ENCODE data around the gene USP21. TPM values are rescaled to one million over a fixed set of nuclear protein-coding genes. Genes with fewer than 3 reads are reported as not detected.

The USP21 gene
- total and polyA plus RNA-seq, 11 donors: 12.3 to 20.0 (median 14.1) TPM

GRCh38 chr1:161200421-161200991 is 41.2 kb downstream of the USP21 start:
- ATAC-seq (peak in 1 of 4 donors; percentile 0), DNase-seq (no peak)
- intact Hi-C loops (cut with DNase I): loop anchor here in 1 of 10 donors (5.0 kb wide), 1 partner anchor 182 kb away; no protein-coding TSS in a partner anchor
- H3K4me1 ChIP-seq: peaks cover 6 to 90% (median 78%) of the 10 kb centered on the region in 12 donors
- H3K27ac ChIP-seq: peak overlapping the region; percentile 93 to 99 (median 97)
- TF ChIP-seq POLR2A (IDR thresholded peaks at IDR 0.05) (no peak), CTCF (IDR thresholded peaks at IDR 0.05) (no peak)
- no peaks in the 10 kb centered on the region for H3K9me3 ChIP-seq
- peaks cover 0 to 32% (median 21%) of the 10 kb centered on the region in 9 donors for H3K36me3 ChIP-seq
- peak overlapping the region in 7 of 12 donors; percentile 66 to 92 (median 80) for H3K4me3 ChIP-seq
- no peaks in the 10 kb centered on the region for H3K27me3 ChIP-seq
- 38 to 56% (median 45%) methylated on average over 5 of the region's 5 CpGs for WGBS, 4 donors

DNA sequence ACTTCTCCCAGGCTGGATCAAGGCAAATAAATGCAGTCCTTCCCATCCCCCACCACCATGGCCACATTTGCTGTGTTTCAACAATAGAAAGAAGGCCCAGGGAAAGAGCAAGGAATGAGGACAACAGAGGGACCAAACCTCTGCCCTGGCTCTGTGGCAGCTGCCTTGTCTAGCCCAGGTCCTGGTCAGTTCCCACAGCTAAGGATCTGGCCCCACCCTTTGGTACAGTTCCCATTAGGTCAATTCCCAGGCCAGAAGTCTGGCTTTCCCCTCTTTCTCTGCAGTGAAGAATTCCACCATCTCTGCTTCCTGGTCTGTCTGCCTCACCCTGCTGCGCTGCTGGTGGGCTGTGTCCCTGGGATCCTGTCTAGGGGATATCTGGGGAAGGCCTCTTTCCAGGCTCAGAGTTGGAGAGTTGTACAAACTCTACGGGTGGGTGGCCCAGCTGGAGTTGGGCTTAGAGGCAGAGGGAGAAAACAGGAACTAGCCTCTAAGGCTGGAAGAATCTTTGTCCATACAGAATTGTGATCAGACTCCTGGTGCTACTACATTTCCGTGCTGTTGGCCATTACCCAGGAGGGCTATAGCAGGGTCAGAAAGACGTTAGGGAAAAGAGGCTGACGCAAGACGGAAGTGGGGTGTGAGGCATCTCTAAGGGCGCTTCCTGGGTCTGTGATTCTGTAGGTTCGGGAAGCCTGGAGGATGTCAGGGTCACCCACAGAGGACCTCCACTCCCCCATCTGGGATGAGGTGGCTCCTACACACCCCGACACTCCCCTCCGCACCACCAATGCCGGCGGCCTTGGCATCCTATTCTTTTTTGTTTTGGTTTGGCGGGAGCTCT is 41.9 kb downstream of the USP21 start:
- Histone ChIP-seq H3K4me1 (peaks cover 6 to 91% (median 79%) of the 10 kb centered on the region in 12 donors), H3K9me3 (no peaks in the 10 kb centered on the region), H3K27me3 (no peaks in the 10 kb centered on the region), H3K36me3 (peaks cover 0 to 37% (median 28%) of the 10 kb centered on the region in 9 donors), H3K27ac (peak overlapping the region; percentile 93 to 99 (median 97)), H3K4me3 (peak overlapping the region in 11 of 12 donors; percentile 36 to 92 (median 79))
- intact Hi-C loops (cut with DNase I): loop anchor here in 1 of 10 donors (5.0 kb wide), 1 partner anchor 181 kb away; no protein-coding TSS in a partner anchor
- peak; percentile 39 to 66 (median 44) for ATAC-seq
- 25 to 53% (median 43%) methylated on average over 13 of the region's 13 CpGs for WGBS, 4 donors
- peak; percentile 70 to 85 (median 80) for DNase-seq
- TF ChIP-seq CTCF (IDR thresholded peaks at IDR 0.05) (no peak), POLR2A (IDR thresholded peaks at IDR 0.05) (peak in 1 of 2 donors; percentile 52)

DNA sequence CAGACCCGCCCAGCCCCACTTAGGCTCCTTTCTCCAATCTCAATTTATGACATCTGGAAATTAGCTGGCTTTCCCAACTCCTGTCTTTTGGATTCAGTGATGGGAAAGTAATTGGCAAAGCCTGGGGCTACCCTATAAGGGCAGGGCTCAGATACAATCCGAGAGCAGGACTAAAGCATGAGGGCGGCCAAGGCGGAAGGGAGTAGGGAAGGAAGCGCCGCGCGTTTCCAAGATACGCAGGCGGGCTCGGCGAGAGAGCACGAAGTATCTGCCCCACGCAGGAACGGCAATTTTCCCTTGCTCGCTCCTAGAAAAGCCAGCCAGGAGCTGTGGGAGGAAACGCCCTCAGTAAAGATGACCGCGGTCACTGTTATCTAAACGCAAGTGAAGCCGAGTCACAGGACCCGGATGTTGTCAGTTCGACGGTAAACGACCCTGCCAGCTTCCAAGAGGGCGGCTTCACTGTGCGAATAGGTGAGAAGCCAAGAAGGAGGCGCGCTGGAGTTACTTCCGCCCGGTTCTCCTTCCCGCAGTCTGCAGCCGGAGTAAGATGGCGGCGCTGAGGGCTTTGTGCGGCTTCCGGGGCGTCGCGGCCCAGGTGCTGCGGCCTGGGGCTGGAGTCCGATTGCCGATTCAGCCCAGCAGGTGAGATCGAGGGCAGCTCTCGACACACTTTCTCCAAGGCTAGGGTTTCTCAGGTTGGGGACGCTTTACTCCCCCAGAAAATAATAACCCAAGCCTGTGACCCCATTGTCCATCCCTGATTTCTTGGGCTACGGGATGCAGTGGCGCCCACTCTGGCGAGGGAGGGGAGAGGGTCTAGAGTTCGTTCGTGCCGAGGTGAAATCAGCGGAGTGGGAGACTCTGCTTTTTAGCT is 42.8 kb downstream of the USP21 start, which contains the start of gene NDUFS2:
Gene NDUFS2, plus strand, starts transcription at position 532 of the 877 bp plus-strand sequence. Its CDS starts 19 bp downstream, at position 551.
- Histone ChIP-seq H3K4me3 (peak within 1 kb of the TSS; percentile 66 to 92 (median 80)), H3K27me3 (no peaks in the 10 kb centered on the region), H3K4me1 (peaks cover 6 to 91% (median 78%) of the 10 kb centered on the region in 12 donors), H3K9me3 (no peaks in the 10 kb centered on the region), H3K36me3 (peaks cover 0 to 40% (median 37%) of the 10 kb centered on the region in 9 donors), H3K27ac (peak within 1 kb of the TSS; percentile 93 to 99 (median 97))
- intact Hi-C loops (cut with DNase I): loop anchor here in 3 of 10 donors (1.0 to 5.0 kb wide), 3 partner anchors 23 to 180 kb away; partner anchors contain the start of gene TOMM40L (in 1 of the 3)
- peak; percentile 81 to 92 (median 84) for ATAC-seq
- DNase-seq: peak; percentile 97 to 99 (median 99)
- peak; percentile 83 to 86 for TF ChIP-seq POLR2A (IDR thresholded peaks at IDR 0.05)
- TF ChIP-seq CTCF (IDR thresholded peaks at IDR 0.05): peak in 2 of 12 donors; percentile 7 to 25
- 1 to 2% (median 2%) methylated on average over 43 to 53 of the region's 53 CpGs for WGBS, 4 donors

All from heart left ventricle (tissue), 16 donors.